ENCODE results near the gene GRPR. TPM values are rescaled to one million over a fixed set of nuclear protein-coding genes. Genes with fewer than 3 reads are reported as not detected.

Gene GRPR
- total and polyA plus RNA-seq, 11 donors, result 0.16 to 0.58 (median 0.27) TPM; not detected in 1

DNA sequence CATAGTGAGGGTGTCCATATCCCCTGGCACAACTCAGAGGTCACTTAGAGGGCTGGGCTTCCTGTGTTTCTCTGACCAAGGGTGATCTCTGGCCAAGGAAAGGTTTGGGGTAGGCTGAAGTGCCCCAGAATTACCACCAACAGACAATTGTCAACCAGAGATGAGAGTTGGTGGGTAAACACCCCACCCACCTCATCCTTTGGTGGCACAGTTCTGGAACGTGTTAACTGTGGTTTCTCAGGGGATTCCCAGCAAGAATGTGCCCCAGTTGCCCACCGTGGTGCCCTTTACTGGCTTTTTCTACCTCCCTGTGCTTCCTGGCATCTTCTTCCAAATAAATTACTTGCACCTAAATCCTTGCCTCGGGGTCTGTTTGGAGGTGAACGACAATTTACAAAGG is 17.1 kb downstream of the GRPR start:
- 75 to 85% (median 79%) methylated on average over 4 of the region's 4 CpGs for WGBS, 4 donors
- Histone ChIP-seq H3K9me3 (no peaks in the 10 kb centered on the region), H3K27ac (no peak overlapping the region), H3K4me3 (no peak overlapping the region), H3K4me1 (no peaks in the 10 kb centered on the region), H3K27me3 (peaks cover 0 to 36% (median 0%) of the 10 kb centered on the region in 9 donors), H3K36me3 (no peaks in the 10 kb centered on the region)
- no peak for DNase-seq
- no peak for ATAC-seq
- intact Hi-C loops (cut with DNase I), result no loop called here
- TF ChIP-seq, protein P1, sequence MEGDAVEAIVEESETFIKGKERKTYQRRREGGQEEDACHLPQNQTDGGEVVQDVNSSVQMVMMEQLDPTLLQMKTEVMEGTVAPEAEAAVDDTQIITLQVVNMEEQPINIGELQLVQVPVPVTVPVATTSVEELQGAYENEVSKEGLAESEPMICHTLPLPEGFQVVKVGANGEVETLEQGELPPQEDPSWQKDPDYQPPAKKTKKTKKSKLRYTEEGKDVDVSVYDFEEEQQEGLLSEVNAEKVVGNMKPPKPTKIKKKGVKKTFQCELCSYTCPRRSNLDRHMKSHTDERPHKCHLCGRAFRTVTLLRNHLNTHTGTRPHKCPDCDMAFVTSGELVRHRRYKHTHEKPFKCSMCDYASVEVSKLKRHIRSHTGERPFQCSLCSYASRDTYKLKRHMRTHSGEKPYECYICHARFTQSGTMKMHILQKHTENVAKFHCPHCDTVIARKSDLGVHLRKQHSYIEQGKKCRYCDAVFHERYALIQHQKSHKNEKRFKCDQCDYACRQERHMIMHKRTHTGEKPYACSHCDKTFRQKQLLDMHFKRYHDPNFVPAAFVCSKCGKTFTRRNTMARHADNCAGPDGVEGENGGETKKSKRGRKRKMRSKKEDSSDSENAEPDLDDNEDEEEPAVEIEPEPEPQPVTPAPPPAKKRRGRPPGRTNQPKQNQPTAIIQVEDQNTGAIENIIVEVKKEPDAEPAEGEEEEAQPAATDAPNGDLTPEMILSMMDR (IDR thresholded peaks at IDR 0.05), result no peak
- TF ChIP-seq POLR2A (IDR thresholded peaks at IDR 0.05), result no peak

DNA sequence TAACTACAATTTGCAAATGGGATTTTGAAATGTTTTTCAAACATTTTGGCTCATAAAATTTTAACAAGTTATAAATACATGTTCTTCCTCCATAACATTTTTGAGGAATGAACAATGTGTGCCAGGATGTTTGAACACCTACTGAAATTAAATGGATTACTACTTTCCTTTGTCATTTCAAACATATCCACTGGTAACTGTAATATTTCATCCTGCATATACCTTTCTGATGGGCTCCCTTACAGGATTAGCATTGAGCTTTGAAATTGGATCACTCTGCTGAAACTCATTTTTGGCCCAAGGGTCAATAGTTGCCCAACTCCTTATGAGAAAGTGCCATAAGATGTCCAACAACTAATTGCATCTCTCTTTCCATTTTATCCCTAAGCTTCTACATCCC is 17.6 kb downstream of the GRPR start:
- H3K4me3 ChIP-seq, result no peak overlapping the region
- no peaks in the 10 kb centered on the region for H3K9me3 ChIP-seq
- peaks cover 0 to 36% (median 0%) of the 10 kb centered on the region in 9 donors for H3K27me3 ChIP-seq
- intact Hi-C loops (cut with DNase I), result no loop called here
- no peak for ATAC-seq
- H3K36me3 ChIP-seq, result no peaks in the 10 kb centered on the region
- no peaks in the 10 kb centered on the region for H3K4me1 ChIP-seq
- H3K27ac ChIP-seq, result no peak overlapping the region
- DNase-seq, result no peak
- TF ChIP-seq, protein P1 (IDR thresholded peaks at IDR 0.05), result no peak
- TF ChIP-seq POLR2A (IDR thresholded peaks at IDR 0.05), result no peak

DNA sequence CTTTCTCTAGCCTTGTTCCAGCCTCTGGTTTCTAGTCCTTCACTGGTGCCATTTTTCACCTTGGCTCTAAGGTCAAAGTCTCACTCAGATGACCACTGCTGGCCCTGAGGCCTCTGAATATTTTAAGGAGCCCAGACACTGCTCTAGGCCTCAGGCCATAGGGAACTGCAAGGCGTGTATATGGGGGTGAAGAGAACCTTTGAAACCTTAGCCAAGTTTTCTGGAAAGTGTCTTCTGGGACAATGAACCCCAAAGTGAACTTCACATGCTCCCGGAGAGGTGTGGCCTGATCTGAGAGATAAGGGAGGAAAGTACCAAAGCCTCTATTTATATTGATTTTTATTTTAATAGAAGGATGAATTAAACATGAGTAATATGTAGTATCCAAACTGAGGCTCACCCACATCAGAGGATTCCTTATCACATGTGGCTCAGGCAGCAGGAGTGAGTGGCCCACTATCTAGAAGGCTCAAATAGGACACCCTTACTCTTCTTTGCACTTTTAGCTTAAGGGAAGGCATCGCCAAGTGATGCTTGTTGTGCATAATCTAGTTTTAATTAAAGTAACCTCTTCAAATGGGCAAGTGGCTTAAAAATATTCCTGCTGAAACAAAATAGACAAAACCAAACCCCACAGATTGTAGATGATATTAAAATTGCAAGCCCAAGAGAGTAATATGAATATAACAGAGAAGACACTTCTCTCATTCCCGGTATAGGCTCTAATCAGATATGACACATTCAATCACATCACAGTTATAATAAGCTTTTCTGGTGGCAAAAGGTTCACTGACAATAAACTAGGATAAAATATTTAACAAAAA is 18.3 kb downstream of the GRPR start:
- Histone ChIP-seq H3K4me1 (no peaks in the 10 kb centered on the region), H3K9me3 (no peaks in the 10 kb centered on the region), H3K36me3 (no peaks in the 10 kb centered on the region), H3K27ac (no peak overlapping the region), H3K4me3 (no peak overlapping the region), H3K27me3 (peaks cover 0 to 36% (median 0%) of the 10 kb centered on the region in 9 donors)
- 86 to 95% (median 90%) methylated on average over 4 of the region's 4 CpGs for WGBS, 4 donors
- DNase-seq (no peak), ATAC-seq (no peak)
- intact Hi-C loops (cut with DNase I), result no loop called here
- TF ChIP-seq, protein P1 (IDR thresholded peaks at IDR 0.05), result no peak
- no peak for TF ChIP-seq POLR2A (IDR thresholded peaks at IDR 0.05)

DNA sequence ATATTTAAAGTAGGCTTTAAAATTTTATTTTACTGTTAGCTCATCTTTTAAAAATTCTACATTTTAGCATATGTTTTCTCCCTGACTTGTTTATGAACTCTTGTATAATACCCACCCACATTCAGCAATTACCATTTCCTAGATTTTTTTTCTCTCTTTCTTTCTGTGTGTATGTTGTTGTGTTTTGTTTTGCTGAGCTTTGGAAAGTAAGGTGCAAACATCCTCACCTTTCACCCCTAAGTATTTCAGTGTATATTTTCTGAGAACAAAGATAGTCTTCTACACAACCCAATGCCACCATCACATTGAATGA is 18.8 kb downstream of the GRPR start:
- no peak for ATAC-seq
- Histone ChIP-seq H3K4me1 (no peaks in the 10 kb centered on the region), H3K36me3 (no peaks in the 10 kb centered on the region), H3K9me3 (no peaks in the 10 kb centered on the region), H3K27ac (no peak overlapping the region), H3K4me3 (no peak overlapping the region), H3K27me3 (peaks cover 0 to 36% (median 0%) of the 10 kb centered on the region in 9 donors)
- no peak for TF ChIP-seq POLR2A (IDR thresholded peaks at IDR 0.05)
- TF ChIP-seq, protein P1 (IDR thresholded peaks at IDR 0.05), result no peak
- intact Hi-C loops (cut with DNase I), result no loop called here
- DNase-seq, result no peak
